ENCODE measurements around the gene PPP2R3B. TPM values are rescaled to one million over a fixed set of nuclear protein-coding genes. Genes with fewer than 3 reads are reported as not detected.
"Not testable (repeated sequence)": the region's sequence is repeated elsewhere in the genome, so short reads cannot be mapped to it uniquely, and the experiment has no call there.

PPP2R3B gene
- total RNA-seq, 1 donor from 2014 or later: 28.2 TPM

DNA sequence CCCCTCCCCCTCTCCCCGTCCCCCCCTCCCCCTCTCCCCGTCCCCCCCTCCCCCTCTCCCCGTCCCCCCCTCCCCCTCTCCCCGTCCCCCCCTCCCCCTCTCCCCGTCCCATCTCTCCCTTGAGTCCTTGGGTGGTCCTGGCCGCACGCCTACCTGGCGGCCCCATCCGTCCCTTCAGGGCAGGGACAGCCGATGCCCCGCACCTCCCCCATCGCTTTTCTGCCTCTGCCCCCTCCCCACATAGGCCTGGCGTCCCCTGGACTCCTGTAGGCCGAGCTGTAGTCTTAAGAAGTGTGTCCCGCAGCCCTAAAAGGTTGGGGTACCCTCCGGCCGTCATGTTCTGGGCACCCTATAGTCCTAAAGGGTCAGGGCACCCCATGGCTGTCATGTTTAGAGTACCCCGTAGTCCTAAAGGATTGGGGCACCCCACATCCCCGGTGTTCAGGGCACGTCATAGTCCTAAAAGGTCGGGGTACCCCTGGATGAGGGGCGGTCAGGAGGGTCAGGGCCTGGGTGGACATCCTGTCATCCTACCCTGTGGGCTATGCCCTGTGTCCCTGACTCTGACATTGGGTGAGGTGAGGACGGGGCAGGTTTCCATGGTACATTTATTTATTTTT is 57.3 kb downstream of the PPP2R3B start:
- Mint-ChIP-seq H3K9me3 (ENCODE audit: unreplicated experiment) (no peaks in the 10 kb centered on the region), H3K36me3 (ENCODE audit: unreplicated experiment) (no peaks in the 10 kb centered on the region), H3K4me1 (ENCODE audit: unreplicated experiment) (peaks cover 11% of the 10 kb centered on the region), H3K27me3 (ENCODE audit: unreplicated experiment) (no peaks in the 10 kb centered on the region), H3K27ac (ENCODE audit: unreplicated experiment) (no peak overlapping the region), H3K4me3 (ENCODE audit: unreplicated experiment) (no peak overlapping the region)
- TF ChIP-seq, protein P1, sequence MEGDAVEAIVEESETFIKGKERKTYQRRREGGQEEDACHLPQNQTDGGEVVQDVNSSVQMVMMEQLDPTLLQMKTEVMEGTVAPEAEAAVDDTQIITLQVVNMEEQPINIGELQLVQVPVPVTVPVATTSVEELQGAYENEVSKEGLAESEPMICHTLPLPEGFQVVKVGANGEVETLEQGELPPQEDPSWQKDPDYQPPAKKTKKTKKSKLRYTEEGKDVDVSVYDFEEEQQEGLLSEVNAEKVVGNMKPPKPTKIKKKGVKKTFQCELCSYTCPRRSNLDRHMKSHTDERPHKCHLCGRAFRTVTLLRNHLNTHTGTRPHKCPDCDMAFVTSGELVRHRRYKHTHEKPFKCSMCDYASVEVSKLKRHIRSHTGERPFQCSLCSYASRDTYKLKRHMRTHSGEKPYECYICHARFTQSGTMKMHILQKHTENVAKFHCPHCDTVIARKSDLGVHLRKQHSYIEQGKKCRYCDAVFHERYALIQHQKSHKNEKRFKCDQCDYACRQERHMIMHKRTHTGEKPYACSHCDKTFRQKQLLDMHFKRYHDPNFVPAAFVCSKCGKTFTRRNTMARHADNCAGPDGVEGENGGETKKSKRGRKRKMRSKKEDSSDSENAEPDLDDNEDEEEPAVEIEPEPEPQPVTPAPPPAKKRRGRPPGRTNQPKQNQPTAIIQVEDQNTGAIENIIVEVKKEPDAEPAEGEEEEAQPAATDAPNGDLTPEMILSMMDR (IDR thresholded peaks at IDR 0.05): no peak
- DNase-seq (ENCODE audit: extremely low spot score, unreplicated experiment): no peak

DNA sequence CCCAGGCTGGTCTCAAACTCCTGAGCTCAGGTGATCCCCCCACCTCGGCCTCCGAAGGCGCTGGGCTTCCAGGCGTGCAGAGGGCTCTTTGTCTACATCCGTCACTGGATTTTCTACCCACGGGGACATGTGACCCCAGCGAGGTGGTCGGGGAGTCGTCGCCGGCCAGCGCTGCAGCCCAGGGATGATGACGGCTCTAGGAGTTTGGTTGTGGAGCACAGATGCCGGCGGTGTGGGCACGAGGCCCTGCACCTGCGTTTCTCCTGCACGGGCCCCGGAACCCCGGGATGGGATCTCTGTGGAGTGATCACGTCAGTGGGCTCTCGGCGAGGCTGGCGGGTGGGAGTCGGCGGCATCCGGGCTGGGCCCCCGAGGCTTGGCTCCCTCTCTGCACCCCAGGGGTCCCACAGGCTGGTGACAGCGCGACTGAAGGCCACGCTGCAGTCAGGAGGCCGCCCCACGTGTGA is 59.0 kb downstream of the PPP2R3B start:
- no peak overlapping the region for H3K4me3 Mint-ChIP-seq (ENCODE audit: unreplicated experiment)
- no peaks in the 10 kb centered on the region for H3K9me3 Mint-ChIP-seq (ENCODE audit: unreplicated experiment)
- no peak overlapping the region for H3K27ac Mint-ChIP-seq (ENCODE audit: unreplicated experiment)
- no peak for DNase-seq (ENCODE audit: extremely low spot score, unreplicated experiment)
- H3K36me3 Mint-ChIP-seq (ENCODE audit: unreplicated experiment): no peaks in the 10 kb centered on the region
- TF ChIP-seq, protein P1 (IDR thresholded peaks at IDR 0.05): no peak
- H3K27me3 Mint-ChIP-seq (ENCODE audit: unreplicated experiment): no peaks in the 10 kb centered on the region
- H3K4me1 Mint-ChIP-seq (ENCODE audit: unreplicated experiment): peaks cover 18% of the 10 kb centered on the region

DNA sequence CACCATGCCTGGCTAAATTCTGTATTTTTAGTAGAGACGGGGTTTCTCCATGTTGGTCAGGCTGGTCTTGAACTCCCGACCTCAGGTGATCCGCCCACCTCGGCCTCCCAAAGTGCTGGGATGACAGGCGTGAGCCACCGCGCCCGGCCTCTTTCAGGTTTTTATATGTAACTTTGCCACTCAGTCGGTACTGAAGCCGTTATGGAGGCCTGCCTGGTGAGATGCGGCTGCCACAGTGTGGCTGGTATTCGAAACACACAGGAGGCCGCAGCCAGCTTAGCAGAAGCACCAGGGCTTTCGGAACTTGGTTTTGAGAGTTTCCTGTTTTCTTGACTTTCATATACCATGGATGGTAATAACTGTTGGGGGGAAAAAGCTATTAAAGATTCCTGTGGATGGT is 62.0 kb downstream of the PPP2R3B start:
- peaks cover 16% of the 10 kb centered on the region for H3K4me1 Mint-ChIP-seq (ENCODE audit: unreplicated experiment)
- H3K36me3 Mint-ChIP-seq (ENCODE audit: unreplicated experiment); DNase-seq (ENCODE audit: extremely low spot score, unreplicated experiment); H3K9me3 Mint-ChIP-seq (ENCODE audit: unreplicated experiment); H3K27ac Mint-ChIP-seq (ENCODE audit: unreplicated experiment); H3K4me3 Mint-ChIP-seq (ENCODE audit: unreplicated experiment); H3K27me3 Mint-ChIP-seq (ENCODE audit: unreplicated experiment): not testable (repeated sequence)

DNA sequence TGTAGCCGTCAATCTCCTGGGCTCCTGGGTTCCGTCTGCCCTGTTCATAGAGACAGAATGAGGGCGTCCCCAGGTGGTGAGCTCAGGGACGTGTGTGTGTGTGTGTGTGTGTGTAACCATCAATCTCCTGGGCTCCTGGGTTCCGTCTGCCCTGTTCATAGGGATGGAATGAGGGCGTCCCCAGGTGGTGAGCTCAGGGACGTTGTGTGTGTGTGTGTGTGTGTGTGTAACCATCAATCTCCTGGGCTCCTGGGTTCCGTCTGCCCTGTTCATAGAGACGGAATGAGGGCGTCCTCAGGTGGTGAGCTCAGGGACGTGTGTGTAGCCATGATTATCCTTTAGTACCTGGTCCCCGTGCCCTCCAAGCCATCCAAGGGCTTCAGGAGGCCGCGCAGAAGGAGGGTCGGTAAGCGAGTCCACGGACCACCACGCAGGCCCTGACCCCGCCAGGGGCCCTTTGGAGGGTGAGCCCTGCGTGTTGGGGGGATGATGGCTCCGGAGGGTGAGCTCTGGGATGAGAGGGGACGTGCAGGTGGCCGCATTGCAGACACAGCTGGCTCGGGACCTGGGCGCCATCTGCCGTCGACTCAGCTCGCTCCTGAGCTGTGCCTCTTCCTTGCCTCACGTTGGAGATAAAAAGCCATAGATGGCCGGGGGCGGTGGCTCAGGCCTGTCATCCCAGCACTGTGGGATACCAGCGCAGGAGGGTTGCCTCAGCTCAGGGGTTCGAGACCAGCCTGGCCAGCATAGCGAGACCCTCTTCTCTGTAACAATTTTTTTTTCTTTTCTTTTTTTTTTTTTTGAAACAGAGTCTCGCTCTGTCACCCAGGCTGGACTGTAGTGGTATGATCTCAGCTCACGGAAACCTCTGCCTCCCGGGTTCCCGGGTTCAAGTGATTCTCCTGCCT is 62.7 kb downstream of the PPP2R3B start:
- no peak overlapping the region for H3K27ac Mint-ChIP-seq (ENCODE audit: unreplicated experiment)

DNA sequence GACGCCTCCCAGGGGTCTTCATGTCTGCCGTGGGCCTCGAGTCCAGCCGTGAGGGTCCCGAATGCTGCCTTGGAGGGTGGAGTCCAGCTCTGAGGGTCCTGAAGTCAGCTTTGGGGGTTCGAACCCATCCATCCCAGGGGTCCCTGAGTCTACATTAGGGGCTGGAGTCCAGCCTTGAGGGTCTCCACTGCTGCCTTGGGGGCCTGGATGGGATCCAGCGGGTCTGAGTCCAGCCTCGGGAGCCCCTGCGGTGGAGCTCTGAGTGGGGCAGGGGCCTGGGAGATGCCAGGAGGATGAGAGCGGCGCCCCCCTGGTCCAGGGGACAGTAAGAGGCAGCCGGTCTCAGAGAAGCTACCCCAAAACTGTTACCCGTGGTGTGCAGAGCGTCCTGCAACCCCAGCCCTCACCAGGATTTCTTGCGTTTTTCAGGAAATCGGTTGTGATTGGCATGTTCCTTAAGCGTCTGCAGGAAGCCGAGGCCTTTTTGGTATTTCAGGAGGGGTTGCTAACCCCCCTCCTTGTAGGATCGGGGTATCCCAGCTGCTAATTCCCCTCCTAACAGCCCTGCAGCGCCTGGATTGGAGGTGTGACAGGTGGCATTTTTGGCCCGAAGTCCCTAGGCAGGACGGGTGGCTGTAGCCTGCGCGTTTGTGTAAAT is 66.5 kb downstream of the PPP2R3B start:
- TF ChIP-seq, protein P1 (IDR thresholded peaks at IDR 0.05): no peak
- H3K36me3 Mint-ChIP-seq (ENCODE audit: unreplicated experiment): no peaks in the 10 kb centered on the region

More for the DNA sequence above, 62.7 kb downstream of the PPP2R3B start:
- Mint-ChIP-seq H3K27me3 (ENCODE audit: unreplicated experiment) (no peaks in the 10 kb centered on the region), H3K36me3 (ENCODE audit: unreplicated experiment) (no peaks in the 10 kb centered on the region), H3K4me3 (ENCODE audit: unreplicated experiment) (no peak overlapping the region), H3K4me1 (ENCODE audit: unreplicated experiment) (peaks cover 16% of the 10 kb centered on the region), H3K9me3 (ENCODE audit: unreplicated experiment) (no peaks in the 10 kb centered on the region)
- TF ChIP-seq, protein P1 (IDR thresholded peaks at IDR 0.05): peak; percentile 48
- no peak for DNase-seq (ENCODE audit: extremely low spot score, unreplicated experiment)

More for the DNA sequence above, 66.5 kb downstream of the PPP2R3B start:
- DNase-seq (ENCODE audit: extremely low spot score, unreplicated experiment): no peak
- Mint-ChIP-seq H3K4me3 (ENCODE audit: unreplicated experiment) (peak overlapping the region; percentile 83), H3K9me3 (ENCODE audit: unreplicated experiment) (no peaks in the 10 kb centered on the region), H3K4me1 (ENCODE audit: unreplicated experiment) (peaks cover 21% of the 10 kb centered on the region), H3K27ac (ENCODE audit: unreplicated experiment) (peak overlapping the region; percentile 75), H3K27me3 (ENCODE audit: unreplicated experiment) (no peaks in the 10 kb centered on the region)
